HG02852 (cell line): ENCODE data around the gene PNPLA7.
"Not testable (repeated sequence)": the region's sequence is repeated elsewhere in the genome, so short reads cannot be mapped to it uniquely, and the experiment has no call there.

Experiments used
- ATAC-seq: cut with Tn5 transposase; IDR thresholded peaks from one replicate; pipeline ENCODE4 v1.9.1; 2021; ENCODE audit warnings: mild to moderate bottlenecking, moderate library complexity; ENCODE audit not compliant: unreplicated experiment

Gene PNPLA7

DNA sequence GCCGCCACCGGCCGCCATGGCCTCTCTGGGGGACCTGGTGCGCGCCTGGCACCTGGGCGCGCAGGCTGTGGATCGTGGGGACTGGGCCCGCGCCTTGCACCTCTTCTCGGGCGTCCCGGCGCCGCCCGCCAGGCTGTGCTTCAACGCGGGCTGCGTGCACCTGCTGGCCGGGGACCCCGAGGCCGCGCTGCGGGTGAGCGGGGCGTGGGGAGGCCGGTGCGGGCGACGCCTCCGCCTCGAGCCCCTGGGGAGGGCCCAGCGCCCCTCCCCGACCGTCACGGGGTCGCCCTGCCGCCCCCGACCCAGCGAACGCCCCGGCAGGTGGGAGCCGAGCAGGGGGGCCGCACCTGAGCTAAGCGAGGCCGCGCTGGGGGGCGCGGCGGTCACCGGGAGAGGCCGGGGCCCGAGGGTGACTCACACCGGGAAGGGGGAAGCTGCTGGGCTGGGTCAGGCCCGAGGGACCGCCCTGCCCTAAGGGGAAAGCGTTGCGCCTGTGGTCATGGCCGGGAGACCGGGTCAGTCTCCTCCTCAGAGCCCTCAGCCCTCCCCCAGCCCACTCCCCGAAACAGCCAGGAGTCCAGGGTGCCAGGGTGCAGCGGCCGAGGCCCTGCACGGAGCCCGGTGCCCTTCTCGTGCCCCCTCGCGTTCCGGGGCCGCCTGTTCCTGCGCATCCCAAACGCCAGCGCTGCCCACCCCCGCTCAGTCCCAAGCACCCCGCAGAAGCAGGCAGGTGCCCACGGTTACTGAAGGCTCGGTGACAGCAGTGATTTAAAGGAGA, 126.5 kb downstream of the PNPLA7 start:
- peak; percentile 29 for ATAC-seq

DNA sequence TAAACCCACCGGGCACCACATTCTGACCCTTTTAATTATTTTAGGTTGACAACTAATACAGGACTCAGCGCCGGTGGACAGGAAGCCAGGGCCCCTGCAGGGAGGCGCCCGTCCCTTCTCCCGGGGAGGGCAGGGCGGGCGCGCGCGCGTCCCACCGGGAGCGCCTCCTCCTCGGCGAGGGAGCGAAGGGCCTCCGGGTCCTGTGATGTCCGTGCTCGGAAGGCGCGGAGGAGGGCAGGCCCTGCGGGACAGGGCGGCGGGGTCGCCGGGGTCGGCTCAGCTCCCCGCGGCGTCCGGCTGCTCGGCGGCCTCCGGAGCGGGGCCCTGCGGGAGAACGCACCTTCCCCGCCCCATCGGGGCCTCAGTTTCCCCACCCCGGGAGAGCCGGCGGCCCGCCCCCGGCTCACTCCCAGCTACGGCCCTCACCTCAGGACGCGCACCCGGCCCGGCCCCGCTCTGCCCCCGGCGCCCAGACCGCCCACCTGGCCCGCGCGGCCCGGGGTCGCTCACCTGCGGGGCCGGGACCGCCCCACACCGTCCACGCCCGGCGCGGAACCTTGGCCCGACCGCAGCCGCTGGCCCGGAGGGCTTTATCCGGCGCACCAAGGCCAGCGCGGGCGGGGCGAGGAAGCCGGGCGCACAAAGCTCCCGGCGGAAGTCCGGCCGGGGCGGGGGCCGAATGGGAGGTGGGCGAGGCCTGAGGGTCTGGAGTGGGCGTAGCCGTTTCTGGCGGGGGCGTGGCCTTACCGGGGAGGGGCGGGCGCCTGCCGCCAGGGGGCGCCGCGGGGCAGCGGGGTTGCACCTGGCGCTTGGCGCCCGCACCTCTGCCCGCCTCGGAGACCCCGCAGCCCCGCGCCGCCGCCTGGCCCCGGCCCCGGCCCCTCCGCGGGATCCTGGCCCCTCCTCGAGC, 127.3 kb downstream of the PNPLA7 start, which contains the start of the genes EXD3 and NOXA1:
EXD3 (minus strand) TSS at position 559 of the 910 bp plus-strand sequence. CDS start 27,805 bp downstream, outside the sequence.
NOXA1 (plus strand) TSS at position 790 of the 910 bp plus-strand sequence. CDS start 137 bp downstream, outside the sequence.
- ATAC-seq = peak; percentile 78

GRCh38 chr9:137421838-137422603, 128.2 kb downstream of the PNPLA7 start:
- ATAC-seq = no peak

- ATAC-seq = no peak
These were observed 132.8 kb downstream of the PNPLA7 start for GRCh38 chr9:137417161-137418021.

DNA sequence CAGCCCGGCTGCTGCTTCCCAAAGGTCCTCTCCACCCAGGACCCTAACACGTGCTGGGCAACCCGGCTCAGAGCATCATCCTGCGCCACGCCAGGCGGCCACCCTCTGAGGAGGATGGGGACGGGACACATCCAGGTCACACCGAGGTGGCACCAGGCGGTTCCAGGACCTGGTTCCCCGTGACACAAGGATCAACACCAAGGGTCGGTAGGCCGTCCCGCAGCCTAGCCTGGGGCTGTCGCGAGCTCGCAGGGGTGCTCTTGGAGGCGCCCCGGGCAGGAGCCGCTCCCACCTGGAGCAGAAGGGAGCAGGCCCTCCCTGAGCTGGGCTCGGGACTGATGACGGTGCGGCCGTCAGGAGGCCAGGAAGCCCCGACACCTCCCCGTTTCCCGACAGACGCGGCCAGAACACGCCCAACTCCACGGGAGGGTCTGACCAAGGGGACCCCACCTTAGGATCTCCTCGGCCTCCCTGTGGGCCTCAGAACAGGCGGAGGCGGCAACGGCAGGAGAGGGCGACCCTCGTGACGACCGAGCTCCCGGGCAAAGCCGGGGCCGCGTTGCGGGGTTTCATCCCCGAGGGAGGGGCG, 133.5 kb downstream of the PNPLA7 start:
- no peak for ATAC-seq

DNA sequence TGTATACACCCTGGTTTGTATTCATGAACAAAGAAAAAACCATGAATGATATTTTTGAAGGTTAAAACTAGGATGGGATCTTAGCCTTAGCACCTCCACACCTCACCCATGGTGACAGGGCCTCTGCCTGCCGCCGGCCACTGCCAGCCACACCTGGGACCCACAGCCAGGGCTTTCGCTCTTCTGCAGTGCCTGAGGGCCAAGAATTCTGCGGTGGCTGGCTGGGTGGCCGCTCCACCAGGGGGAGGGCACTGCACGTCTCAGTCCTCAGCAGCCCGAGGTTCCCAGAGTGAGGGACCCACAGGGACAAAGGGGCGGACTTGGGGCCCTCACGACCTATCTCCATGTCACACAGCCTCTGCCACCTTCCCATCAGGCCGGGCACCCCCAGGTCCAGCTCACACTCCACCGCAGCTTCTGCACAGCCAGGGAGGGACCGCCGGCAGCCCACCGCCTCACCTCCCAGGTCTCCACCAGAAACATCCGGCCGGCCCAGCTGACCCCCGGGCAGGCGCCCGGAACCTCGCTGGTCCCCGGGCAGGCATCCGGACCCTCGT, 134.1 kb downstream of the PNPLA7 start:
- no peak for ATAC-seq

DNA sequence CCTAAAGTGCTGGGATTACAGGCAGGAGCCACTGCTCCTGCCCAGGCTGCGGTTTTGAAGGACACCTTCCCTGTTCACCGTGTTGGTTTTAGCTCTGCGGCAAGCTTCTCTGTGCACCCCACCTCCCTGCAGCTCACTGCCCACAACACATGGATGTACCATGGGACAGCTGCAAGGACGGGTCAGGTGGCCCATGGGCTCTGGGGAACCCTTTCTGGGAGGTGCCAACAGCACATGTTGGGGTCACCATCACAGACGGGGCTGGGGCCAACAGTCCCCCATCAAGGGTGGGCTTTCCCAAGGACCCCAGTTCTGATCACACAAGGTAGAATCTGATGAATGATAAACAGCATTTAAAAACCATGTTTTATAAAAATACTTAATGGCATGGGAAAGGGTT, 134.8 kb downstream of the PNPLA7 start:
- ATAC-seq = no peak

GRCh38 chr9:137412431-137412830, 137.8 kb downstream of the PNPLA7 start:
- no peak for ATAC-seq

- ATAC-seq = no peak
These were observed 138.4 kb downstream of the PNPLA7 start for GRCh38 chr9:137411645-137412380.

GRCh38 chr9:137411260-137411644, 138.9 kb downstream of the PNPLA7 start:
- ATAC-seq = no peak

- no peak for ATAC-seq
These were observed 139.3 kb downstream of the PNPLA7 start for GRCh38 chr9:137410891-137411249.

- not testable (repeated sequence) for ATAC-seq
These were observed 139.8 kb downstream of the PNPLA7 start for GRCh38 chr9:137410236-137410890.
